H9 (cell line): ENCODE measurements around the gene LRP1-AS. TPM values are rescaled to one million over a fixed set of nuclear protein-coding genes. Genes with fewer than 3 reads are reported as not detected.
A peak's percentile ranks its signal among the peaks of the same experiment; 100 is the strongest.

Source experiments
- DNase-seq: peaks from one replicate; pipeline ENCODE4 v3.0.0-alpha.2; 2017
- H2AFZ ChIP-seq: one replicate; pipeline ENCODE4 v1.6.1; 2013; ENCODE audit warnings: mild to moderate bottlenecking, low read length, control low read depth, moderate library complexity
- H2AK5ac ChIP-seq: 2 replicates; pipeline ENCODE4 v1.6.1; 2013; ENCODE audit warnings: low read length, control low read depth, mixed read lengths; ENCODE audit not compliant: insufficient read length
- H2BK120ac ChIP-seq: one replicate; pipeline ENCODE4 v1.6.1; 2013; ENCODE audit warnings: low read depth, mild to moderate bottlenecking, low read length, control low read depth, inconsistent platforms; ENCODE audit not compliant: poor library complexity, severe bottlenecking
- H2BK12ac ChIP-seq: 2 replicates; pipeline ENCODE4 v1.6.1; 2013; ENCODE audit warnings: low read length, control low read depth, mixed read lengths, low read depth; ENCODE audit not compliant: insufficient read length
- H2BK15ac ChIP-seq: 2 replicates; pipeline ENCODE4 v1.6.1; 2013; ENCODE audit warnings: low read depth, low read length, control low read depth
- H2BK20ac ChIP-seq: one replicate; pipeline ENCODE4 v1.6.1; 2013; ENCODE audit warnings: low read depth, mild to moderate bottlenecking, low read length, control low read depth, inconsistent platforms; ENCODE audit not compliant: poor library complexity, severe bottlenecking
- H2BK5ac ChIP-seq: 2 replicates; pipeline ENCODE4 v1.6.1; 2013; ENCODE audit warnings: low read length, control low read depth, mixed read lengths; ENCODE audit not compliant: insufficient read length
- H3K14ac ChIP-seq: 2 replicates; pipeline ENCODE4 v1.6.1; 2013; ENCODE audit warnings: low read length, control low read depth; ENCODE audit not compliant: insufficient read depth
- H3K18ac ChIP-seq: 2 replicates; pipeline ENCODE4 v1.6.1; 2013; ENCODE audit warnings: low read depth, mild to moderate bottlenecking, mixed read lengths, low read length, control low read depth; ENCODE audit not compliant: insufficient read length
- H3K23ac ChIP-seq: 2 replicates; pipeline ENCODE4 v1.6.1; 2013; ENCODE audit warnings: low read length, control low read depth, mixed read lengths, low read depth; ENCODE audit not compliant: insufficient read length
- H3K23me2 ChIP-seq: 2 replicates; pipeline ENCODE4 v1.6.1; 2013; ENCODE audit warnings: low read depth, mild to moderate bottlenecking, mixed read lengths, low read length, control low read depth; ENCODE audit not compliant: insufficient read length, poor library complexity, severe bottlenecking
- H3K27ac ChIP-seq: 2 replicates; pipeline ENCODE4 v1.5.1; 2013; ENCODE audit warnings: low read length, control low read depth, mixed read lengths, low read depth; ENCODE audit not compliant: insufficient read length
- H3K27me3 ChIP-seq: 2 replicates; pipeline ENCODE4 v1.6.1; 2013; ENCODE audit warnings: low read length, control low read depth, inconsistent platforms; ENCODE audit not compliant: insufficient read depth
- H3K4ac ChIP-seq: 2 replicates; pipeline ENCODE4 v1.6.1; 2013; ENCODE audit warnings: low read depth, mild to moderate bottlenecking, control low read depth, inconsistent platforms, low read length, moderate library complexity
- H3K4me1 ChIP-seq: 2 replicates; pipeline ENCODE4 v1.6.1; 2013; ENCODE audit warnings: low read length, control low read depth, inconsistent platforms; ENCODE audit not compliant: insufficient read depth
- H3K4me2 ChIP-seq: 2 replicates; pipeline ENCODE4 v1.6.1; 2013; ENCODE audit warnings: low read length, control low read depth, mixed read lengths; ENCODE audit not compliant: insufficient read length, insufficient read depth
- H3K56ac ChIP-seq: 2 replicates; pipeline ENCODE4 v1.6.1; 2013; ENCODE audit warnings: low read depth, mild to moderate bottlenecking, mixed read lengths, low read length, control low read depth; ENCODE audit not compliant: insufficient read length
- H3K79me1 ChIP-seq: 2 replicates; pipeline ENCODE4 v1.6.1; 2013; ENCODE audit warnings: low read depth, mild to moderate bottlenecking, moderate library complexity, low read length, control low read depth, inconsistent platforms; ENCODE audit not compliant: insufficient read depth, poor library complexity, severe bottlenecking
- H3K79me2 ChIP-seq: 2 replicates; pipeline ENCODE4 v1.6.1; 2013; ENCODE audit warnings: low read length, control low read depth, inconsistent platforms; ENCODE audit not compliant: insufficient read depth
- H3K9ac ChIP-seq: 2 replicates; pipeline ENCODE4 v1.6.1; 2013; ENCODE audit warnings: low read length, control low read depth, mixed read lengths; ENCODE audit not compliant: insufficient read length; ENCODE audit errors: extremely low read depth
- H3K9me3 ChIP-seq: one replicate; pipeline ENCODE4 v1.6.1; 2013; ENCODE audit warnings: low read depth, low read length, inconsistent platforms; ENCODE audit not compliant: control insufficient read depth
- H3T11ph ChIP-seq: one replicate; pipeline ENCODE4 v1.6.1; 2013; ENCODE audit warnings: mild to moderate bottlenecking, low read length, control low read depth, inconsistent platforms
- H4K20me1 ChIP-seq: one replicate; pipeline ENCODE4 v1.6.1; 2013; ENCODE audit not compliant: control insufficient read depth, insufficient read length, insufficient read depth
- H4K5ac ChIP-seq: 2 replicates; pipeline ENCODE4 v1.6.1; 2013; ENCODE audit warnings: low read depth, mild to moderate bottlenecking, mixed read lengths, low read length, control low read depth; ENCODE audit not compliant: insufficient read length
- H4K8ac ChIP-seq: replicated peaks from 2 replicates; pipeline ENCODE4 v1.6.1; 2013; ENCODE audit warnings: low read length, control low read depth, mixed read lengths, low read depth; ENCODE audit not compliant: insufficient read length
- H4K91ac ChIP-seq: 2 replicates; pipeline ENCODE4 v1.6.1; 2013; ENCODE audit warnings: low read depth, mild to moderate bottlenecking, moderate library complexity, mixed read lengths, low read length, control low read depth; ENCODE audit not compliant: insufficient read length
- H3K27ac Mint-ChIP-seq, 3 experiments: 2 replicates in 2 of 3; 3 replicates in 1 of 3; pipeline ENCODE4 v1.8.0; 2020 to 2021; ENCODE audit warnings: mixed read lengths in 3 of 3, mild to moderate bottlenecking in 1 of 3, moderate library complexity in 1 of 3
- H3K27me3 Mint-ChIP-seq: 2 replicates; pipeline ENCODE4 v1.8.0; 2021; ENCODE audit warnings: low read depth, mild to moderate bottlenecking, moderate library complexity, mixed read lengths
- H3K36me3 Mint-ChIP-seq, 3 experiments: 2 replicates in 2 of 3; 3 replicates in 1 of 3; pipeline ENCODE4 v1.8.0; 2020 to 2021; ENCODE audit warnings: low read depth in 3 of 3, mixed read lengths in 3 of 3; ENCODE audit not compliant: insufficient read depth in 1 of 3
- H3K4me1 Mint-ChIP-seq, 2 experiments: 2 replicates each; pipeline ENCODE4 v1.8.0; 2020; ENCODE audit warnings: mixed read lengths in 2 of 2
- H3K4me3 Mint-ChIP-seq, 2 experiments: 2 replicates in 1 of 2; 3 replicates in 1 of 2; pipeline ENCODE4 v1.8.0; 2020 to 2021; ENCODE audit warnings: mild to moderate bottlenecking in 2 of 2, mixed read lengths in 2 of 2, moderate library complexity in 1 of 2
- H3K9me3 Mint-ChIP-seq, 2 experiments: 2 replicates in 1 of 2; 3 replicates in 1 of 2; pipeline ENCODE4 v1.8.0; 2020; ENCODE audit warnings: mild to moderate bottlenecking in 2 of 2, mixed read lengths in 2 of 2, moderate library complexity in 1 of 2
- CTCF ChIP-seq: fragments of 200-600 bp; sonication (generic); conservative IDR thresholded peaks from 3 replicates; pipeline ENCODE4 v1.8.0; 2021; ENCODE audit warnings: antibody characterized with exemption, mild to moderate bottlenecking
- WGBS: extraction: QIAGEN DNeasy Blood & Tissue Kit; methylation state at CpG from one replicate; pipeline ENCODE4 v1.1.7; 2013; ENCODE audit warnings: missing lambda C conversion rate, low lambda C conversion rate, mixed read lengths; ENCODE audit not compliant: insufficient read length; ENCODE audit errors: extremely low coverage; 5-methylcytosine and 5-hydroxymethylcytosine counted together
- total RNA-seq: library from RNA; stranded (reverse); gene quantifications from 2 replicates; pipeline ENCODE4 v1.2.1, GENCODE V29; 2021

The LRP1-AS gene
- total RNA-seq, 1 experiment from 2014 or later = not detected

GRCh38 chr12:57176139-57176477 lies 28.7 kb upstream of the LRP1-AS start:
- Histone ChIP-seq H3K79me1 (no peaks in the 10 kb centered on the region), H2BK15ac (no peak overlapping the region), H2AK5ac (no peak overlapping the region), H3K27me3 (no peaks in the 10 kb centered on the region), H3K56ac (no peak overlapping the region), H3K4me1 (no peaks in the 10 kb centered on the region), H2AFZ (no peak overlapping the region), H3K9me3 (no peaks in the 10 kb centered on the region), H3K23ac (no peak overlapping the region), H3K14ac (no peak overlapping the region), H2BK120ac (no peak overlapping the region), H3K4ac (no peak overlapping the region), H2BK12ac (no peak overlapping the region), H3K27ac (no peak overlapping the region), H3K23me2 (no peaks in the 10 kb centered on the region), H3T11ph (no peak overlapping the region), H3K18ac (no peak overlapping the region), H4K91ac (no peak overlapping the region), H4K5ac (no peak overlapping the region), H3K79me2 (no peaks in the 10 kb centered on the region), H3K4me2 (no peak overlapping the region), H2BK5ac (no peak overlapping the region), H4K20me1 (peaks cover 3% of the 10 kb centered on the region), H4K8ac (no peak overlapping the region), H2BK20ac (no peak overlapping the region), H3K9ac (no peak overlapping the region)
- no peaks in the 10 kb centered on the region for H3K27me3 Mint-ChIP-seq
- H3K4me1 Mint-ChIP-seq = peaks cover 0 to 7% of the 10 kb centered on the region in 2 experiments; a peak in 2 of 4 replicates
- TF ChIP-seq CTCF = 0 out of 3 replicates have a peak, but pooled peaks have one; percentile 28
- DNase-seq = no peak
- no peak overlapping the region for H3K4me3 Mint-ChIP-seq
- peaks cover 49 to 84% (median 79%) of the 10 kb centered on the region in 3 experiments; a peak in 6 of 7 replicates for H3K36me3 Mint-ChIP-seq
- no CpG with 5 or more reads among the region's 9 CpGs for WGBS
- H3K9me3 Mint-ChIP-seq = no peaks in the 10 kb centered on the region
- peak overlapping the region in 1 of 3 experiments; percentile 13; a peak in 1 of 7 replicates for H3K27ac Mint-ChIP-seq
